ENCODE results near the gene CRYZL1. TPM values are rescaled to one million over a fixed set of nuclear protein-coding genes. Genes with fewer than 3 reads are reported as not detected.

The CRYZL1 gene
- total RNA-seq, 1 experiment from 2014 or later: 24.8 TPM

GRCh38 chr21:33660406-33660805 lies 18.9 kb upstream of the CRYZL1 start:
- no peaks in the 10 kb centered on the region for H3K27me3 ChIP-seq (ENCODE audit: control insufficient read depth, insufficient read depth, low read length)
- no peaks in the 10 kb centered on the region for H3K36me3 ChIP-seq (ENCODE audit: control insufficient read depth, insufficient read depth, low read length)
- no peak overlapping the region for H3K27ac ChIP-seq (ENCODE audit: low read length)
- TF ChIP-seq REST (IDR thresholded peaks at IDR 0.05; ENCODE audit: insufficient read depth in 1 of 2, low read depth in 2 of 2, low read length in 1 of 2) (no peak), POLR2AphosphoS5 (IDR thresholded peaks at IDR 0.05; ENCODE audit: low read depth, low read length) (no peak), SIN3A (IDR thresholded peaks at IDR 0.05; ENCODE audit: borderline replicate concordance, insufficient read depth, low read depth, low read length) (no peak), CTCF (IDR thresholded peaks at IDR 0.05) (no peak), TCF7L2 (IDR thresholded peaks at IDR 0.05; ENCODE audit: low read depth, low read length) (no peak)
- CTCF ChIA-PET: no interaction called here
- in situ Hi-C loops (cut with HindIII; ENCODE audit: low pct_unique_long_range_greater_than_20kb, low sequenced_read_pairs): no loop called here
- ATAC-seq: no peak
- no peak overlapping the region for H3K4me3 ChIP-seq (ENCODE audit: low read depth in 2 of 2, low read length in 2 of 2)
- DNase-seq (ENCODE audit: low read depth, low spot score): no peak
- no TSS peak for BruUV-seq (replicated peaks)
- H3K4me1 ChIP-seq (ENCODE audit: control insufficient read depth, insufficient read depth, low read length): peaks cover 26% of the 10 kb centered on the region
- H3K9me3 ChIP-seq (ENCODE audit: control insufficient read depth, insufficient read depth, low read depth, low read length): no peaks in the 10 kb centered on the region; the same call in 1 of the 2 replicates
- intact Hi-C loops (cut with micrococcal nuclease; ENCODE audit: unreplicated experiment): no loop called here
- POLR2A ChIA-PET: no interaction called here

GRCh38 chr21:33659568-33659949 lies 18.0 kb upstream of the CRYZL1 start:
- TF ChIP-seq POLR2AphosphoS5 (IDR thresholded peaks at IDR 0.05; ENCODE audit: low read depth, low read length) (no peak), TCF7L2 (IDR thresholded peaks at IDR 0.05; ENCODE audit: low read depth, low read length) (no peak), SIN3A (IDR thresholded peaks at IDR 0.05; ENCODE audit: borderline replicate concordance, insufficient read depth, low read depth, low read length) (no peak), REST (IDR thresholded peaks at IDR 0.05; ENCODE audit: insufficient read depth in 1 of 2, low read depth in 2 of 2, low read length in 1 of 2) (no peak), CTCF (IDR thresholded peaks at IDR 0.05) (no peak)
- Histone ChIP-seq H3K4me3 (ENCODE audit: low read depth in 2 of 2, low read length in 2 of 2) (no peak overlapping the region), H3K27me3 (ENCODE audit: control insufficient read depth, insufficient read depth, low read length) (no peaks in the 10 kb centered on the region), H3K9me3 (ENCODE audit: control insufficient read depth, insufficient read depth, low read depth, low read length) (no peaks in the 10 kb centered on the region; the same call in 1 of the 2 replicates), H3K4me1 (ENCODE audit: control insufficient read depth, insufficient read depth, low read length) (peaks cover 32% of the 10 kb centered on the region), H3K36me3 (ENCODE audit: control insufficient read depth, insufficient read depth, low read length) (no peaks in the 10 kb centered on the region), H3K27ac (ENCODE audit: low read length) (no peak overlapping the region)
- ChIA-PET CTCF (no interaction called here), POLR2A (interaction anchor here (0.6 kb wide), 1 partner anchor 33 kb away, joined by 7 read pairs; no protein-coding TSS in a partner anchor)
- in situ Hi-C loops (cut with HindIII; ENCODE audit: low pct_unique_long_range_greater_than_20kb, low sequenced_read_pairs) (no loop called here), intact Hi-C loops (cut with micrococcal nuclease; ENCODE audit: unreplicated experiment) (no loop called here)
- ATAC-seq (no peak), DNase-seq (ENCODE audit: low read depth, low spot score) (no peak)
- BruUV-seq (replicated peaks): no TSS peak
